GM10266 (cell line): ENCODE measurements around the gene SLC22A5.

Source experiments
- DNase-seq: peaks from one replicate; pipeline ENCODE4 v3.0.0; 2012; ENCODE audit errors: extremely low spot score
- TF ChIP-seq, protein P1 (sequence below): IDR thresholded peaks from 2 replicates; pipeline ENCODE4 v1.5.1; 2012; ENCODE audit warnings: mild to moderate bottlenecking, low read depth; ENCODE audit not compliant: control insufficient read depth, insufficient read depth; ENCODE audit errors: missing control alignments

Gene SLC22A5

DNA sequence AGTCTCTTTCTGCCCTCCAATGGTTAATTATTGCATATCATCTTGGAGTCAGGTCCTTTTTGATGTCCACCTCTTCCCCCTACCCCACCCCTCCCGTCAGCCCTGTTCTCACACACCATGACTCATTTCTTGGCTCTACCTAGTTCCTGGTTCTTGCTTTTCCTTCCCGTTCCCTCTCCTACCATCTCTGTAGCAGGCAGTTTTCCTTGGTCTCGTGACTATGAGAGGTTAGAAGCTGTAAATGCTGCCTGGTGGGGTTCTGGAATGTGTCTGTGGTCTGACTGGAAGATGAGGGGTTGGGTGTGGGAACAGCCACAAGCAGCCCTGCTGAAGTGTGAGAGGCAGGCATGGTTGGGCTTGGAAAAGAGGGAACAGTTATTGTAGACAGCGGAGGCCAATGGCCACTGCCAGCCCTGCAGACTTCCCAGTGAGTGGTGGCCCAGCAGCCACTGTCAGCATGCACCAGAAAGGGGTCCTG lies 18.2 kb downstream of the SLC22A5 start:
- TF ChIP-seq, protein P1, sequence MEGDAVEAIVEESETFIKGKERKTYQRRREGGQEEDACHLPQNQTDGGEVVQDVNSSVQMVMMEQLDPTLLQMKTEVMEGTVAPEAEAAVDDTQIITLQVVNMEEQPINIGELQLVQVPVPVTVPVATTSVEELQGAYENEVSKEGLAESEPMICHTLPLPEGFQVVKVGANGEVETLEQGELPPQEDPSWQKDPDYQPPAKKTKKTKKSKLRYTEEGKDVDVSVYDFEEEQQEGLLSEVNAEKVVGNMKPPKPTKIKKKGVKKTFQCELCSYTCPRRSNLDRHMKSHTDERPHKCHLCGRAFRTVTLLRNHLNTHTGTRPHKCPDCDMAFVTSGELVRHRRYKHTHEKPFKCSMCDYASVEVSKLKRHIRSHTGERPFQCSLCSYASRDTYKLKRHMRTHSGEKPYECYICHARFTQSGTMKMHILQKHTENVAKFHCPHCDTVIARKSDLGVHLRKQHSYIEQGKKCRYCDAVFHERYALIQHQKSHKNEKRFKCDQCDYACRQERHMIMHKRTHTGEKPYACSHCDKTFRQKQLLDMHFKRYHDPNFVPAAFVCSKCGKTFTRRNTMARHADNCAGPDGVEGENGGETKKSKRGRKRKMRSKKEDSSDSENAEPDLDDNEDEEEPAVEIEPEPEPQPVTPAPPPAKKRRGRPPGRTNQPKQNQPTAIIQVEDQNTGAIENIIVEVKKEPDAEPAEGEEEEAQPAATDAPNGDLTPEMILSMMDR, result no peak
- no peak for DNase-seq

DNA sequence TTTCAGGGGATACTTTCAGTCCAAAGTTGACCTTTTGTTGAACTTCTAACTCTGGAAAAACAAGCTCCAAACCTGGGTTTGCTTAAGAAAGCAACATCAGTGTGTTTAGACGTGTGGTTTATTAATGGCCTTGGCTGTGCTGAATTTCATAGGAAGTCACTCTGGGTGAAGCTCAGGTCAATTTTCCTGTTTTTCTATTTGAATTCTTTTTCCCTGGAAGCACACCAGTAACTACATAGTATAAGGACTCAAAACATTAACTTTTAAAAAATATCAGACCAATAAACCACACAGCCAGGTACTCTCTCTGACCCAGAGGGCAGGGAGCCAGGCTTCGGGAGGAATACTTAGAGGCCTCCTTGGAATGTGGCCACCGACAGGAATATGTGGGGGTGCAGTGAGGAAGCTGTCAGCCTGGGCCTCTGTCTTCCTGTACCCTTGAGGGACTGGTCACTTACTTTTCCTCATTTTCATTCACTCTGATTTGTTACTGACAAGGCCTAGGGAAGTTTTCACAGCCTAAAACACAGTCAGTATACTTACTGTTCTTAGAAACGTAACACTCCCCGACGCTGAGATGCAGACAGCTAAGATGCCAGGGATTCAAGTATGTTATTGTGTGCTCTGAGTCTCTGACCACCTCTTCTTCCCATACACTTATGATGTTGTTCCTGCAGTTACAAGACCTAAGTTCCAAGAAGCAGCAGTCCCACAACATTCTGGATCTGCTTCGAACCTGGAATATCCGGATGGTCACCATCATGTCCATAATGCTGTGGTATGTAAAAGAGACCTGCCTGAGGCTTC lies 18.9 kb downstream of the SLC22A5 start:
- TF ChIP-seq, protein P1, result no peak
- no peak for DNase-seq

DNA sequence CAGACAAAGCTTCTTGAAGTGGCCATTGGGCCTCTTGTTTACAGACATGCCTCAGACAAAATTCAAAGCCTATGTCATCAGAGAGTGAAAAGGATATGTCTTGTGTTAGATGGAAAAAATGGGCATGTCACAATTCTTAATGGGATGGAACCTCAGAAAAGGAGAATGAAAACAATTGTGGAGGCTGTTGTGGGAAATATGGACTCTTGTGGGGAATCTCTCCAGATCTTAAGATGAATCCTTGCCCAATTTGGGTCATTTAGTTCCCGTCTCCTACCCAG lies 19.5 kb downstream of the SLC22A5 start:
- TF ChIP-seq, protein P1, result no peak
- DNase-seq, result no peak

DNA sequence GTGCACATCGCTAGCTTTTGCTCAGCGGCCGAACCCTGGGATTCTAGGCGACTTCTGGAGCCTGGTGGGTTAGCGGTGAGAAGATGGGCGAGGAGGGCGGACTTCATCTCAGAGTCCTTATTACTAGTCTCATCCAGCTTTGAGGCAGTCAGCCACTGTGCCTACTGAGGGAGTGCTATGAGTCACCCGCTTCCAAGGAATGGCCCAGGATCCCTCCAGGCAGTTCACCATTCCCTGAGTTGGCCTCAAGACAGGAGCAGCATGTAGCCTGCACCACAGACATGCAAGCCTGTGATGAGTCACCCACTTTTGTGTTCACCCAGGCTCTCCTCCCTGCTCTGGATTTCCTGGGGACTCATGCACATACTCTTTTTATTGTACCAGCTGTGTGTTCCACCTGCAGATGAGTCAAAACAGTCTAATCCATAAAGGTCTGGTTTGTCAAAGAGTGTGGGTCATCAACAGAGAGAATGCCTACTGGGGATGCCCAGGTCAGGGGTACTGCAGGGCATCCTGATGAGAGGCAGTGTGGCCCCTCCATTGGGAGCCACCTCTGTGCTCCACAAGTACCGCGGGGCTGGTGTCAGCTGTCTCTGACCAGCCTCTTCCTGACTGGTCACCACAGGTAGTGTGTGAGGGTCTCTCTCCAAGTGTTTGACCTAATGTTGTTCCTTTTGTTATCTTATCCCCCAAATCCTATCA lies 20.2 kb downstream of the SLC22A5 start:
- TF ChIP-seq, protein P1, result no peak
- DNase-seq, result no peak

DNA sequence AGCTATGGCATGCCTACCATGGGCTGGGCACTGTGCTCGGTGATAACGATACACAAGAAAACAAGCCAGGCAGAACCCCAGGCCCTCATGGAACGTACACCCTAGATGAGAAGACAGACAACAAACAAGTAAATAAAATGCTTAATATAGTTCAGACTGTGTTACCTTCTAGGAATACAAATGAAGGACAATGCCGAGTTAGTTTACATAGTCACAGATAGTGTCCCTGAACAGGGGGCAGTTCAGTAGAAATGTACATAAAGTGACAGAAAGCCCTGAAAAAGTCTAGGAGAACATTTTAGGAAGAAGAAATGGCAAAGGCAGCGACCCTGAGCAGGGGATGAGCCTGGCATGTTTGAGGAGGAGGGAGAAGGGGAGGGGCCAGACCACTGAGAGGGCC lies 21.7 kb downstream of the SLC22A5 start:
- no peak for DNase-seq
- TF ChIP-seq, protein P1, result no peak

DNA sequence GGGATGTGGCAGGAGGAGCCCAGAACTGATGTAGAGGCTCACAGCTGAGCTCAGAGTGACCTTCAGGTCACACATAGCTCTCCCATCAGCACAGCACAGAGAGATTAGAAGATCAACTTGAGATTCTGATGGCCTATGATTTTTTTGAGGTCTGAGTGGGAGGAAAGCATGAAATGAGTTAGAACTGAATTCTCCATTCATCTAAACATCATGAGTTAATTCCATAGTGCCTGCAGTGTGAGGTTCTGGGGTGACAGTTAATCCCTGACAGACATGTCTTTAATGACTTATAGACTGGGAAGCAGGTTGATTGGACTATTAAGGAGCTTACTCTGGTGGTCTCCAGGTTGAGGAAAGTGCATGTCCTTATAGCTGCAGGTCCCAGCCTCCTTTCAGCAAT lies 22.4 kb downstream of the SLC22A5 start:
- TF ChIP-seq, protein P1, result no peak
- DNase-seq, result no peak

DNA sequence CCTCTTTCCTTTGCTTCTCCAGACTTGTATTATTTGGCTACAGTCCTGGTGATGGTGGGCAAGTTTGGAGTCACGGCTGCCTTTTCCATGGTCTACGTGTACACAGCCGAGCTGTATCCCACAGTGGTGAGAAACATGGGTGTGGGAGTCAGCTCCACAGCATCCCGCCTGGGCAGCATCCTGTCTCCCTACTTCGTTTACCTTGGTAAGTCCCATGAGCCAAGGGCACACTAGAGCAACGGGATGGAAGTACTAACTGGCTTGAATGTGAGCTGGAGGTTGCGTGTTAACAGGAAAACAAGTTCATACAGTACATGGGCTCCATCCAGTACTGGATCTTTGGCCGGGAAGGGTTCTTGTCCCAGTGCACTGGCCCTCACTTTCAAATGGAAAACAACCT lies 22.9 kb downstream of the SLC22A5 start:
- DNase-seq, result no peak
- TF ChIP-seq, protein P1, result no peak
